Caki2 (cell line): ENCODE data around the gene SHISAL1. TPM values are rescaled to one million over a fixed set of nuclear protein-coding genes. Genes with fewer than 3 reads are reported as not detected.

Experiments used
- DNase-seq: peaks from one replicate; pipeline ENCODE4 v3.0.0-alpha.2; 2015; ENCODE audit warnings: low read depth
- in situ Hi-C: cut with HindIII; loops from 2 replicates; pipeline ENCODE4 v1.10.0; 2016; ENCODE audit warnings: low sequenced_read_pairs, low pct_unique_long_range_greater_than_20kb, mixed read lengths
- total RNA-seq: library from RNA; depleted of rRNA; stranded (reverse); fragments of >200 nt; shearing (Covaris generic); gene quantifications from 2 replicates; pipeline ENCODE4 v1.2.3, GENCODE V29; 2014; ENCODE audit warnings: low replicate concordance

SHISAL1 gene
- total RNA-seq, 1 experiment from 2014 or later, result 3.5 TPM

DNA sequence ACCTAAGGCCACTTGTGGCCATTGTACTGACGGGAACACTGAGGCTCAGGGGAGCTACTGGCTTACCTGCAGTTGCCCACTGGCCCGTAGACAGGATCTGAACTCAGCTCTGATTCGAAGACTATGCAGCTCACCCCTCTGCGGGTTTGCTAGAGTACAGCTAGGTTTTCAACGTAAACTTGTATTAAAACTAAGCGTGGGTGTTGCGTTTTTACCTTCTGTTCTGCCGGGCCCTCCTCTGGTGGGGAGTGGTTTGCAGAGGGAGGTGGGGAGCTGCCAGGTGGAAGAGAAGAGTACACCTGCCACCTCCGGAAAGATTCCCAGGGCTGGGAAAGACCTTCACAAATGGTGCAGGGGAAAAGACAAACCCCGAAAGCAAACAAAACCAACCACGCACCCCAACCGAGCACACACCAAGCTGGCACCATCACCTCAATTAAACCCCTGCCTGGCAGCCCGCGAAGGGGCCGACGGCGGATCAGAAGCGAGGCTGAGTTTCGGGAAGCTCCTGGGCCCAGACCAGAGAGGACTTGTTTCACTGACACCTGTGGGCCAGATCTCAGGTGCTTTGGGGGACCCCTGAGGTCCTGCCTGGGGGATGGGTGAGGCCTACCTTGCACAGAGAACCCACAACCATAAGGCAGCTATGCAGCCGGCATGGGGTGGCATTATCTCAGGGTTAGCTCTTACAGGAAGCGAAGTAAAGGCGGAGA lies 37.7 kb downstream of the SHISAL1 start:
- in situ Hi-C loops, result no loop called here
- no peak for DNase-seq

DNA sequence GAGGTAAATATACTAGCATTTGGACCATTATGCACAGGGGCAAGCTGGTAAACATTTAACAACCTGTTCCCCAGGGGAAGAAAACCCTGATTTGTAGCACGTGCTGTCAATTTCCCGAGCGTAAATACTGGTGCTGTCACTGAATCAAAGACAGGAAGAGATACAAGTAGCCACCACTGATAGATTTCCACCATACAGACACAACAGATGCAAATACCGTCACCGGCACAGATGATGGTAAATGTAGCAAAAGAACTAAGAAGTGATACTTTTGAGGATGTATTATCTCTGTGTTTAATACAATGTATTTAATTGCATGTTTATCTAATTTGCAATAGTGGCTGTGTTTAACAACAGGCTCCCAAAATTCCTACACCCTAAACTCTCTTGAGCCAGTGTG lies 39.6 kb downstream of the SHISAL1 start:
- in situ Hi-C loops, result no loop called here
- no peak for DNase-seq

DNA sequence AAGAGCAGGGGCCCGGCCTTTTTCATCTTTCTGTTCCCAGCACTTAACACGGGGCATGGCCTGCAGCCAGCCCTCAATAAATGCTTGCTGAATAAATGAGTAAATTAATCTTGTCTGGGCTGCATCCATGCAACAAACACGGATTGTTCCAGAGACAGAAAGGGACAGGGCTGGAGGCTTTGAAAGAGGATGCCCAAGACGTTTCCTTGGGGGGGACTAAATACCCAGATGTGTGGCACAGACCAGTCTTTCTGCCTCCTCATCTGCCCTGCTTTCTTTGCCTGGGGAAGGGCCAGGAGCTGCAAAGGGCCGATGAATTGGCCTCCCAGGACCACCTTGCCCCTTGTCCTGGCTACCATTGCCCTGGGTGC lies 40.4 kb downstream of the SHISAL1 start:
- in situ Hi-C loops, result no loop called here
- no peak for DNase-seq

DNA sequence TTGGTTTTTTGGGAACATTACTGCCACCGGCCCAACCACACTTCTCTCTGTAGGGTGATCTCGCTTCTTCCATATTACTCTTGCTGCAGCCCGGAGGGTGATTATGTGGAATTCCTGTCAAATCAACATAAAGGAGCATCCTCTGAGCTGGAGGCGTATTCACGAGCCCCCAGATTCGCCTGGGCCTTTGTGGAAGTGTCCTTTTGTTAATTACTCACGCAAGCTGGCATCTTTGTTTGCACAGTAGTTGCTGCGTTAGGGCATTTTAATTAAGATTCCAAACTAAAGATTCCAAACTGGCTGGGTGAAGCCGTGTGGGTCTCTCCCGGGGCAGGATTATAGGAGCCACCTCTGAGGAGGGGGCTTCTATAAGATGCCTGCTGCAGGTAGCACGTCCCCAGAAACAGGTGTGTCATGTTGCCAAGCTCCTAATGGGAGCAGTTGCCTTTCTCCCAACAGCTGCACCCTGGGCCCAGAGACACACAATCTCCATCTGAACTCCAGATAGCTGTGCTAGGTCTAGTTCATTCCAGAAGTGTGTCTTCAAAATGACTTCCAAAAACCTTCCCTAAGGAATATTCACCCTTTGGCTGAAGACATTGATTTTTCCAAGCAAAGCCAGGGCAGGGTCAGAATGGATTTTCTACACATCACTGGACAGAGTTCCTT lies 40.9 kb downstream of the SHISAL1 start:
- no peak for DNase-seq
- in situ Hi-C loops, result no loop called here

DNA sequence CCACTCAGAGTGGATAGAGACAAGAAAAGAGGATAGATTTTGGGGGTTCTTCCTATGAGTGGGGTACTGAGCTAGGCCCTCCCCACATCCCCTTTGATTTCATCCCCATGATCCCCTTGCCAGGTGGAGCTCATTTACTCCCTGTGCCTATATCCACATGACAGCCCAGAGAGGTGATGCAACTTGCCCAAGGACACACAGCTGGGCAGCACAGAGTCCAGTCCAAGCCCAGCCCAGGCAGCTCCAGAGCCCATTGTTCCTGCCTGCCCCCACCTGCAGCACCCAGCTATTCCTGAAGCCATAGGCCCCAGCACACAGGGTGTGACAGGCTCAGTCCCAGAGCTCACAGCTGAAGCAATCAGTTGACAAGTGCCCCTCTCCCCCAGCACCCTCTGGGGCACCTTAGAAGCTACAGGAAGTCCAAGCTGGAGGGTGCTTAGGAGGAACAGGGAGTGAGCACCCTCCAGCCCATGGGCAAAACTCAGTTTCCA lies 41.7 kb downstream of the SHISAL1 start:
- in situ Hi-C loops, result no loop called here
- no peak for DNase-seq

DNA sequence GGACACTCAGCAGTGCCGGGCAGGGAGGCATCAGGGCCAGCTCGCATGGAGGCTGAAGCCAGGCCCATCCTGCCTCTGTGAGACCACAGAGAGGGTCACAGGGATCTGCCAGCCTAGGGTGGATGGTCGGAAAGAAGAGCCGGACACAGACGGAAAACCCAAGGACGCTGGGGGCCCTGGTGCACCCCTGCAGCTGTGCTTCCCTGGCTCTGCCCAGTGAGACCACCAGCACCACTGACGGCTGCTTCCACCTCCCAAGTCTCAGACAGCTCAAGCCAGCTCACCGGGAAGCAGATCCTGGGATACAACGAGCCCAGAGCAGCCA lies 42.2 kb downstream of the SHISAL1 start:
- in situ Hi-C loops, result no loop called here
- no peak for DNase-seq

DNA sequence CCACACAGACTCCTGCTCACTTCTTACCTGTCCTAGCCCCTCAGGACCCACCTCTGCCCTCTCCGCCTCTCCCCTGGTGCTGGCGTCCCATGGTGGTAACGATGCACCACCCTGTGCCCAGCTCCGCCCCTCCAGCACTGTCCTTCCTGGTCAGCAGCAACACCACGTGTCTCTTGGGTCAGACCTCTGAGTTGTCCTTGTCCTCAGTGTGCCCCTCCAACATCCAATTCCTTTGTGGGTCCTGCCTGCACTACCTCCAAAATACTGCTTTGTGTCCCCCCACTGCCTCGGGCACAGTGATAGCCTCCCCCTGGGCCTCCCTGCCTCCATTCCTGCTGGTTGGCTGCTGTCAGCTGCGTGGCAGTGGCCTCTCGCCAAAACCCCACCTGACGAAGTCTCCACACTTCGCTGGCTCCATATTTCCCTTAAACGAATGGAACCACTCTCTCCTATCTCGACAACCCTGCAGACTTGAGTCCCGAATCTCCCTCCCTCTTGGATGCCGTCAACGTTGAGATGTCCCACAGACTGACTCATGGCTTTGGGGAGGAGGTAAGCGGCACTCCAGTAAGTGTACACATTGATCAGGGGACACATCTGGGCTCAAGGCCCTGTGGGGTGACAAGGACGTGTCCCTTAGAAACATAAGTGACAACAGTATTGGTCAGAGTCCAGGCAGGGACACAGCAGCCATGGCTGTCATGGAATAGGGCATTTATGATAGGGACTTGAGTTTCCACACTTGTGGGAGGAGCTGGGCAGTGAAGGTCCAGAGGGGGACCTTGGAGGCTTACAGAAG lies 42.8 kb downstream of the SHISAL1 start:
- in situ Hi-C loops, result no loop called here

DNA sequence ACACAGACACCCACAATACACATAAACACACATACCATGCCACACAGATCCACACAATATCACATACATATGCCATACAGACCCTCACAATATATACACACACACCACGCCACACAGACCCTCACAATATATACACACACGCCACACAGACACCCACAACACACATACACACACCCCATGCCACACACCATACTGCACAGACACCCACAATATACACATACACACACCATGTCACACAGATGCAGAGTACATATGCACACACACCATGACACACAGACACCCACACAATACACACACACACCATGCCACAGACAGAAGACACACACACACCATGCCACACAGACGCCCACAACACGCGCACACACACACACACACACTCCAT lies 43.6 kb downstream of the SHISAL1 start:
- DNase-seq, result no peak
- in situ Hi-C loops, result no loop called here

More for the DNA sequence above, 42.8 kb downstream of the SHISAL1 start:
- DNase-seq, result no peak

DNA sequence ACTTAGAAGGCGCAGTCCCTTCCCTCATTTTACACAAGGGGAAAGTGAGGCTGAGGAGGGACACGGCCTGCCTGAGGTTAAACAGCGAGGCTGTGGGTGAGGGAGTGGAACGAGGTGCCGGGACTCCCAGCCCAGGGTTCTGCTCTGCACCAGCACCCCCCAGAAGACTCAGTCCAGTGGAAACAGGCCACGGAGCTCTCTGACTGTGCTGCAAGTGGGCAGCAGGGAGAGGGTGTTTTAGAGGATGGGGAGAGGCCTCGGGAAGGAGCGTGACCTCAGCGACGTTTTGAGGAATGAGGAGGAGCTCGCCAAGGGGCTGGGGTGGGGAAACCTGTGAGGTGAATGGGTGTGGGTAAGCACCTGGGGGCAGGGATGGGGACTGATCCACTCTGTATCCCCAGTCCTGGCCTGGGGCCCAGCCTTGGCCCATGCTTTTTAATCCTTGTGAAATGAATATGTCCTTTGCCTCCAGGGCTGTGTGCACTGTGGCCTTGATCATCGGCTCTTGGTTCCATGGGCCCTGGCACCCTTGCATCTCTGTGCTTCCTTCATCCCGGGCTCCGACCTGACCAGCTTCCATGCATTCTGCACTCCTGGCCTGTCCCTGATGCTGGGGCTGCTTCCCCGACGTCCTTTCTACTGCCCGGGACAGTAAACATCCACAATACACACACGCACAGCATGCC lies 44.2 kb downstream of the SHISAL1 start:
- no peak for DNase-seq
- in situ Hi-C loops, result no loop called here

DNA sequence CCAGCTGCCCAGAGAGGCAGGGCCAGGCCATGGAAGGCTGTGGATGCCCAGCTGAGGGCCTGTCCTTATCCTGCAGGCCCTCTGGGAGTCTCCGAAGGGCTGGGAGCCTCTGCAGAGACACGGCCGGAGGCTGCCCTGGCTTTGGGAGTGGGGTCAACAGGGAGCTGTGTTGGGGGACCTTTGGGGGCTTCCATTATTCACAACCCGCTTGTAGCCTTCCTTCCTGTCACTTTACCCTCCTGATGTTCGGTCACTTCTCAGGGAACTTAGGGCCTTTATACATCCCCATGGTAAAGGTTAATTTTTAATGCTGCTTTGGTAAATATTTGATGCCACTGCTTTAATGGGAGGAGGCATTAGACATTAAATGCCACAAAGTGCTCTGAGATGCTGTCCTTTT lies 44.9 kb downstream of the SHISAL1 start:
- in situ Hi-C loops, result no loop called here

DNA sequence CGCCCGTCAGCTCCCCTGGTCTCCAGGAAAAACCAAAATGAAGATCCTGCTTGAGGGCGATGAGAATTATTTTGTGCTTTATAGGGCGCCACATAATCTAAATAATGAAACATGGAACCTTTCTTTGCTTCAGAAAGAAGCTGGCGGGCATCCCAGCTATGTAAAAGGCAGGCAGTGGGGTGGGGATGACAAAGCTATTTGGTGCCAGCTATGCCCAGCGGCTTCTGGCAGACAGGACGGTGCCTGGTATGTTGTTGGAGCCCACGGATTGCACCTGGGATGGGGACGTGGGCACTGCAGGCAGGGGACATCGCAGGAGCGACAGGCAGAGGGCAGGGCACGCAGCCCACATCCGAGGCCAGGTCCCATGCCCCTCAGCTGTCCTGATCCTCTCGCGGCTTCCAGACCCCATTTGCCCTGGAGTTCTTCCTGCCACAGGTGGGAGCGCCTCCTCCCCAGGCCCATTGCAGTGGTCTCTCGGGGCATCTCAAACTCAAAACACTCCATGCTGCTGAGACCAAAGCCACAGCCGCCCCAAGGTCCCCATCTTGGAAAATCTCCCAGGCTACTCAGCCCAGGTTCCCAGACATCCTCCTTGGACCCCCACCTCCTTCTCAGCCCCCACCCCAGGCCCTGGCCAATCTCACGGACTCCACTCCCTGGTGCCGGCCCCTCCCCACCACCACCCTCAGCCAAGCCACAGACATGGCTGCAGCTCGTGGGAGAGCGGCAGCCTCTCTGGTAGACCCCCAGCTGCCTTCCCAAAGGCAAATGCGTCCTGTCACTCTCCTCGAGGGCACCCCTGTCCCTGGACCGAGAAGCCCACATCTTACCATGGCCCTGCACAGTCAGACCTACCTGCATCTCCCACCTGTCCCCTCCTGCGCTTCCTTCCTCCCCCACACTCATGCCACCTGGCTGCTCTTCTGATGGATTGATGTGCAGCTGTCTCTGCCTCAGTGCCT lies 45.7 kb downstream of the SHISAL1 start:
- DNase-seq, result no peak
- in situ Hi-C loops, result no loop called here

More for the DNA sequence above, 44.9 kb downstream of the SHISAL1 start:
- DNase-seq, result no peak

DNA sequence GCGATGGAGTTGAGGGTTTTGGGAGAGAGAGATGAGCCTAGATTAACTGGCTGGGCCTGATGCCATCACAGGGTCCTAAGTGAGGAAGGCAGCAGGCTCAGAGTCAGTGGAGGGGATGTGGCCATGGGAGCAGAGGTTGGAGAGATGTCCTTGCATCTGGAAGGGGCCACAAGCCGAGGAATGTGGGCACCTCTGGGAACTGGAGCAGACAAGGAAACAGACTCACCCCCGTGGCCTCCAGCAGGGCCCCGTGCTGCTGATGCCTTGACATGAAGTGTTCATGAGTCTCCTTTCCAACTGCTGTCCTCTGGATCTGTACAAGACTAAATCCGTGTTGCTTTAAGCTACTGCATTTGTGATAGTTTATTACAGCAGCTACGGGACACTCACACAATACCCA lies 49.2 kb downstream of the SHISAL1 start:
- no peak for DNase-seq
- in situ Hi-C loops, result no loop called here

DNA sequence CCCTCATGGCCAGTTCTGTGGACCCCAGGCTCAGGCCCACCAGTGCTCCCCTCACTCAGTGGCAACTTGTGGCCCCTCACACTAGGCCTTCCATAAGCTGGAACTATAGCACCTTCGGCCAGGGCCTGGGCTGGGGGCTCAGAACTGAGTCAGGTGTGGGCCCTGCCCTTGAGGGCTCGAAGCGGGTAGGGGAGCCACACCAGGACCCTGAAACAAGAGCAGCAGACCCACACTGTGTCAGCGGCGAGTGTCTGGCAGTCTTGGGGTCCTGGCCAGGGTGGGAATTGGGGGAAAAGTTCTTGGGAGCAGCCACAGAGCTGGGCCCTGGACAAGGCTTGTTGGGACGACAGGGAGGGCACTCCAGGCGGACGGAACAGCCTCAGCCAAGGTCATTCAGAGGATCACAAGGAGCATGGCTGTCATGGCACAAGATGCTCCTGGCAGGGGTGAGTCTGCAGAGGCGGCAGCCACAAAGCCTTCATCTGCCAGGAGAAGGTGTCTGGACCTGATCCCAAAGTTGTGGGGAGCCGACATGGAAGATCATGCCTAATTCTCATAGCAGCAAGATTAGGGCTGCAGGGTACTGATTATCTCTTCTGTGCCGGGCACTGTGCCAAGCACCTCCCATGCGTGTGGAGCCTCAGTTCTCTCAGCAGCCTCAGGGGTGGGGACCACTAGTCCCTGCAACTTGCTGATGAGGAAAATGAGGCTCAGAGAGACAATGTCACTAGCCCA lies 50.7 kb downstream of the SHISAL1 start:
- in situ Hi-C loops, result no loop called here
- no peak for DNase-seq

DNA sequence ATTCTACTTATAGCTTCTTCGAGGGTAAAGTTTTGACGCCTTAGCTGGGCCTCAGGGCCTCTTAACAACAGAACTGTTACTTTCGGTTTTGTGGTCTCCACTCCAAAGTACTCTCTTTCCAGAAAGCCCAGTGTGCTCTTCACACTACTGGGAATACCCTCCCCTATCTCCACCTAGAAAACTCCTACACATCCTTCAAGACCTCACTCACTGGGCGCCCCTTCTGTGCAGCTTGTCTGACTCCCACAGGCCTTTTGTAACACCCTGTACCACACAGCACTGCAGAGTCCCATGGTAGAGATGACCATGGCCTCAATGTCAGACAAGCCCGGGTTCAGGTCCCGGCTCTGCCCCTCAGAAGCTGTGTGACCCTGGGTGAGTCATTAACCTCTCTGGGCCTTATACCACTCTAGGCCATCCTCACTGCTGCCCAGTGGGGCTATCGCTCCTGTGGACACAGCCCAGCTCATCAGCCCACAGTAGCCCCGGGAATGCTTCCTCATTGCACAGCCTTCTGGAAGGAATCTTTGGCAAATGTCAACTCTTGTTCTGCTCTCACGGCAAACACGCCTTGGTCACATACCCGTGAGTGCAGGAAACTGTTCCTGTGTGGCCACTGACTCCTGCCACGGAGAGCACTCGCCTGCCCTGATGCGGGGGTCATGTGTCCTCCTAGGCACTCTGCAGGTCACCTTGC lies 51.4 kb downstream of the SHISAL1 start:
- in situ Hi-C loops, result no loop called here
- DNase-seq, result no peak

DNA sequence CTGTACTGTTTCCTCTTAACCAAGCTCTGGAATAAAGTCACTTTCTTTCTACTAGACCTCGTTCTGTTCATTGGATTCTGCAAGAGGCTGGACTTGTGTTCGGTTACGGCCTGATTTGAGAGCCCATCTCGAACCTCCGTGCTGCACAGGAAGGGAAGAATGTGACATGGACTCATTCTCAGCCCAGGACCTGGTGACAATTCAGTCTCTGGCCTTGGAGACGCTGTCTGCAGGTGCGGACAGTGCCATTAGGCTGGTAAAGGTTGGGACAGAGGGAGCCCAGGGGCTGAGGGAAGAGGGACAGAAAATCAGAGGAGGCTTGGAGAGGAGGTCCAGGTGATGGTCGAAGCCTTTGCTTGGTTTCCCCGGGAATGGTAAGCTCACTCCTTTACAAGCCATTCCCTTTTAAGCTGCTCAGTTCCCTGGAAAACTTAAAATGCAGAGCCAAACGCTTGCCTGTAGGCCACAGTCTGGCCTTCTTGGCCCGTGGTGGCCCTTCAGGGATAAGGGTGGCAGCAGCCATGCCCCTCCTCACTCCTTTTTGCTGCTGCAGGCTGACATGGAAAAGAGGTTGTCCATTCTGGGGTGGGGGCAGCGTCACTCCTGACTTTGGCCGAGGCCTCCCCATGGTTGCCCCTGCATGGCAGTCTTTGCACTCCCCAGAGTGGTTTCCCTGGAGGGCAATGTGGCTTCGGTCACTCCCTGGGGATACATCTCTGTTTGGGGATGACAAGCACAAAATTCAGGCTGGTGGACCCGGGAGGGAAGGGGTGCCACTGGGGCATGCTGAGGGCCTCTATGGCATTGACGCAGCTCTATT lies 52.3 kb downstream of the SHISAL1 start:
- no peak for DNase-seq
- in situ Hi-C loops, result no loop called here
